GM12891 (cell line): ENCODE results near the gene MCTP2.

Experiments
- POLR2A ChIP-seq: IDR thresholded peaks from 2 replicates; pipeline ENCODE4 v1.6.1; 2011; ENCODE audit warnings: low read depth, low read length, control low read depth
- POLR2AphosphoS5 ChIP-seq: IDR thresholded peaks from 2 replicates; pipeline ENCODE4 v1.6.1; 2011; ENCODE audit warnings: low read depth, low read length, control low read depth
- SPI1 ChIP-seq: IDR thresholded peaks from 2 replicates; pipeline ENCODE4 v1.6.1; 2011; ENCODE audit warnings: low read depth, low read length, control low read depth
- TAF1 ChIP-seq: IDR thresholded peaks from 2 replicates; pipeline ENCODE4 v1.6.1; 2011; ENCODE audit warnings: low read depth, low read length, control low read depth

GRCh38 chr15:94269954-94270353, 38.6 kb downstream of the MCTP2 start:
- TF ChIP-seq POLR2A: no peak
- no peak for TF ChIP-seq TAF1
- TF ChIP-seq POLR2AphosphoS5: no peak
- TF ChIP-seq SPI1: no peak
